8988T (cell line): ENCODE data around the gene NR5A2.

Source experiments
- DNase-seq: peaks from one replicate; pipeline ENCODE4 v3.0.0; 2011

Gene NR5A2

DNA sequence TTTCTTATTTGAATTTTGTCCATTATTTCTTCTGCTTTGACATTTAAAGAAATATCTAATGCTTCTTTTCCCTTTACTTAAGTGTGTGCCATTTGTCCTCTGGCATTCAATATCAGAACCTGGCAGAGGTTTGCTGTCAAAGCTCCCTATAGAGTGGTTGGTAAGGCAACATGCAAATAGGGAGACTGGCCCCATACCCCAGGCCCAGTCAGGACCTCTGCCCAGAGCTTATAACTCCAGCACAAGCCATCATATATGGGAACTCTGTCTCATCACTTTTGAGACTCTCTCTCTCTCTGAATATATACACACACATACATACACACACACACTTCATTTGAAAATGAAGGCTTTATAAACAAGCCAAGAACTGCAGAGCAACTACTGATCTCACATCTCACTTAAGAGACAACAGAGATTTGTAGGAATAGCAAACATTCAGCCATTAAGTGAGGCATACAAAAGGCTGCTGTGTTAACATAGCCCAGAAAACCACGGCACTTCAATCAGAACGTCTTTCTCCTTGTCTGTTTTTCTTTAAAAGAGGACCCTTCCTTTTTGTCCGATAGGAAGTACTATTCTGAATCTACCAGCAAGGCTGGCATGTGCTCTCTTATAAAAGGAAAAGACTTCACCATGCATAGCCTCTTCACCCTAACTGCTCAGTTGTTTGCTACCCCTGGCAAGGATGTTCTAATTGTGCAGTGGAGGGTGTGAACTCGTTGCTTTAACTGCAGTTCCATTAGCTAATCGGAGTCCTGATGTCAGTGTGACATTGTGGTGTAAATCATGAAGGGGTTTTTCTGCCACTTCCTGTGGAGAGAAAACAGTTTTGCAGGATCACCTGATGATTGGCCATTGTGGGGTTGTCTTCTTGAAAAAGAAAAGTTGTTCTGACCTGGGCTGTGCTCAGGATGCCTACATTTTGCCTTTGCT is 101.7 kb downstream of the NR5A2 start:
- DNase-seq: no peak

DNA sequence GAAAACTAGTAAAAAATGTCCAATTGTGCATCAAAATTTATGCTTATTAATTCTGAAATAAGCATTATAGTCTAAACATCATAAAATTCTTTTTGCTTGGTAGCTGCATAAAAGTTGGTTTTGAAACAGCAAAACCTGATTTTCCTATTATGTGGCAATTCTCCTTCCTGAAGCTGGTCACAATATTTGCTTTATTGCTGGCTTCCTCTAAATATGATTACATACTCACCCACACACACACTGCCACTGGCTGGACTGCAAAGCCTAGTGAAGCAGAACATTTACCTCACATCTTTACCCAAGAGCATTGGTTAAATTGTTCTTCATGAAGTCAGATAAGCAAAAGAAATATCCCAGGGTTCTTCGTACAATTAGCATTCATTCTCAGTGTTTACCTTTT is 103.0 kb downstream of the NR5A2 start:
- no peak for DNase-seq

DNA sequence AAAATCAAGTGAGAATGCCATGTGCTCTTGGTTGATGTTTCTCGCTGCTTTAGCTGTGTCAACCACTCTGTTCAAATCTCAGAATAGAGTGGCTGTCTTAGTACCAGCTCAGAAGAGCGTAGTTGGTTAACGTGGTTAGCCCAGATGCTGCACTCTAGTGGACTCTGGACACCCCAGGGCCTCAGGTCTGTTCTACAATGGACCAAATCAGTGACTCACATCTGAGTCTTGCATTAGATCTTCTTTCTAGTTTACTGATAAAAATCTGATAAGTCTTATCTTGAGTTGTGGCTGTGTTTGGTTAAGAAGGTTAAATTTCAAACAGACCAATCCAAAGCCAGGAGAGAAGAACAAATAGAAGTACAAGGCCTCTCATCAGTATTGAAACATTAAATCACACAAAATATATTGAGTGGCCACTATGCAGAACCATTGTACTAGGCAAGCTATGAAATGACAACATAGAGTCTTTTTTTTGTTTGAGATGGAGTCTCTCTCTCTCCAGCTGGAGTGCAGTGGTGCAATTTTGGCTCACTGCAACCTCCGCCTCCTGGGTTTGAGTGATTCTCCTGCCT is 104.1 kb downstream of the NR5A2 start:
- no peak for DNase-seq

DNA sequence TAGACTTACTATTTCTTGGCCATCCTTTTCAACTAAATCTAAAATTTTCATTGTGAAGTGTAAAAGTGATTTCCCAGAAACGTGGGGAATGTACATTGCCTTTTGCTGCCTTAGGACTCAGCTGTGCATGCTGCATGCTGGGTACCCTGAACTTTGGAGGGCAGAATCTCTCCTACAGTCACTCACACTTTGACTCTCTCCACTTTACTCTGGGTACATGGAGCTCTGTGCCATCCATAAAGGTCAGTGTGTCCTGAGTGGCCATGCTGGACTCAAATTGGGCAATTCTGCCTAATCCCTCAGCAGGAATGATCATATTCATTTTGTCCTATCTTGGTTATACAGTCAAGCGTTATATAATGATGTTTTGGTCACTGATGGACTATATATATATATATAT is 105.6 kb downstream of the NR5A2 start:
- no peak for DNase-seq

DNA sequence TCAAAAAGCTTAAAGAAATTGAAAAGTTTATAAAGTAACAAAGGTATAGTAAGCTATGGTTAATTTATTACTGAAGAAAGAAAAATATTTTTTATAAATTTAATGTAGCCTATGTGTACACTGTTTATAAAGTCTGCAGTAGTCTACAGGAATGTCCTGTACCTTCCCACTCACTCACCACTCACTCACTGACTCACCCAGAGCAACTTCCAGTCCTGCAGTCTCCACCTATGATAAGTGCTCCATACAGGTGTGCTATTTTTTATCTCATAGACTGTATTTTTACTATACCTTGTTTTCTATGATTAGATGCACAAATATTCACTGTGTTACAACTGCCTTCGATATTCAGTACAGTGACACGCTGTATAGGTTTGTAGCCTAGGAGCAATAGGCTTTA is 106.6 kb downstream of the NR5A2 start:
- DNase-seq: no peak

DNA sequence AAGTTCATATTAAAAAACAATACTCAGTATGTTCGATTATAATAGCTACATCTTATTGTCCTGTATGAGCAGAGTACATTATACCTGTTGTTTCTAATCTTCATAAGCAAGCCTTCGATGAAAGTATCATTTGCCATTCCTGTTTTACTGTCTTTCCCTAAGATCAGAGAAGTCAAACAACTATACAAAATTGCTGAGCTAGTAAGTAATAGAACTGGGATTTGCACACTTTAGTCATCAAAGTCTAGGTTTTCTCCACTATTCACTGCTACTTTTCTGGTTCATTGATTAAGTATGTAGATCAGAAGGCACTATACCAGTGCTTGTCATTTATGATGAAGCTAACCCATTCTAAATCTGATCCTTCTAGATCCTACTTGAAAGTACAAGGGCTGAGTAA is 108.9 kb downstream of the NR5A2 start:
- no peak for DNase-seq

DNA sequence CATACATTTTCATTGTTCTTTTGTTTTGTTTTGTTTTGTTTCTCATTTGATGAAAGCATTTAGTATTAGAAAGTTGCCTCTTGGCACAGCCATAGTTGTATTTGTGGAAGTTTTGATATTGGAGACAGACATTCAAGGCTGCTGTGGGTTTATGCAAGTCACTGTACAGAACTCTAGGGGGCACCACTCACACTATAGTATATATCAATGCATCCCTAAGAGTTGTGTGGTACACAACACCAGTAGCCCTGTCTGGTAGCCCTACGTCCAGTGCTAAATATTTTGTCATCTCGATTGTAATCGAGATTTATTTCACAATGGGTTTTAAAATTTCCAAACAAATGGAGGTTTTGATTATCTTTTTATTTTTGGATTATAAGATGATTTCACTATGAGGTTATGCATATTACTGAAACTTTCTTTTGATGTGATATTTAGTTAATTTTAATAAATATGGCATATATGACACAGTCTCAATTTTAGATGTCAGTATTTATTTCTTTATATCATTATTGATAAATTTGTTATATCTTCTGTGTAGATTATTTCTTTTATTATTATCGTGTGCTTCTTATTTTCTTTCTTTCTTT is 112.2 kb downstream of the NR5A2 start:
- DNase-seq: peak; percentile 33

DNA sequence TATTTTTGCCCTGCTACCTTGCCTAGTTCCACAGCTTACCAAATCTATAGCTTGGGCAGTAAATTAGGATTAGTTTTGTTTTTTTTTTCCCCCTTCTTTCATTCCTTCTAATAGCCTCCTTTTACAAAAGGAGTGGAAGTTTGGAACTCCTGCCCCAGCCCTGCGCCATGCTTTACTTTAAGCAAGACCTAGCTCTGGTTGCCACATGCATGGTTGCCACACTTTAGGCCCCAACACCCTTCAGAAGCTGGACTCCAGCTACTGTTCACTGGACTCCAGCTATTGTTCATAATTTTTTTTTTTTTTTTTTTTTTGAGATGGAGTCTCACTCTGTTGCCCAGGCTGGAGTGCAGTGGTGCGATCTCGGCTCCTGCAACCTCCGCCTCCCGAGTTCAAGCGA is 115.8 kb downstream of the NR5A2 start:
- DNase-seq: no peak

DNA sequence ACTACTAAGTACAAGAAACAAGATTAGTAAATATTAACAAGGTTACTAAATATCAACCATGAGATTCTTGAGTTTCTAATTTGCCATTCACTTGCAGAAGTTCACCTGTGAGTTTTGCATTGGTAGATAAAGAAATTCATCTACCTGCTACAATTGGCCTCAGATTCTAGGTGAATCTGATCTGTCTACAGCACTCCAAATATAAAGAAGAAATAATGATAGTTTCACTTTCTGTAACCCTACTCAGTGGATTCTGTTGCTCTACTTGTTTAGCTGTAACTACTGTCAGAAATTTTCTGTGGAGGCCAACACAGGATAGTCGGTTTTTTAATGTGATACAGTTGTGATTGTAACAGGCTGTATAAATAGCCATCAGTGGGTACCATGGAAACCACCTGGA is 118.6 kb downstream of the NR5A2 start:
- DNase-seq: no peak

DNA sequence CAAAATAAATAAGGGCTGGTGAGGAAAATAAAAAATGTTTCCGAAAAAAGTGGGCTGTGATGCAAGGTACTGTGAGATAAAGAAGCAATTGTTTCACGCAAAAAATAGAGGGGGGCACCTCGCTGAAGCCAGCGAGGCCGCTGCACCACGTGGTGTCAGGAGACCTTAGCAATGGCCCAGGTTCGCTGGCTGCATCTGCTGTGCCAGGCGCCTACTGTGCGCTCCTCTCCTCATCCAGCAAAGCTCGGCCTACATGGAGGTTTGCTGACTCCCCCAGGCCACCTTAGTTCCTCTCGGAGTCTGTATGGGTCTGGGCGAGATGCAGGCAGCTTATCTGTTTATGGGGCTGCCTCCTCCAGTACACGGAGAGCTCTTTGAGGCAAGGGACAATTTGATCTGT is 119.6 kb downstream of the NR5A2 start:
- DNase-seq: no peak

DNA sequence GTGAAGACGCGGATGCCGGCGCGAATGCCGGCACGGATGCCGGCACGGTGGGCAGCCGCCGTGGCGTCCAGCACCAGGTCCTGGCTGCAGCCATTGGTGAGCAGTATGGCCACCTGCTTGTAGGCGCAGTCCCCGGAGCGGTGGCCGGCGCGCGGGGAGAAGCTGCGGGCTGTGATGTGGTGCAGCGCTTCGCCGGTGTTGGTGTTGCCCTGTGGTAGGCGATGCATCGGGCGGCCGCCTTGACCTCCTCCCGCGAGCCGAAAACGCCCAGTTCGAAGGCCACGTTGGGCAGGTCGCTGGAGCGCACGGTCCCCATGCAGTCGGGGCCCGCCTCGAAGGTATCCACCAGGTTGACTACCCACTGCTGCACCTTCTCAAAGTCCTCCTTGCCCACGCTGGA is 120.2 kb downstream of the NR5A2 start:
- no peak for DNase-seq

DNA sequence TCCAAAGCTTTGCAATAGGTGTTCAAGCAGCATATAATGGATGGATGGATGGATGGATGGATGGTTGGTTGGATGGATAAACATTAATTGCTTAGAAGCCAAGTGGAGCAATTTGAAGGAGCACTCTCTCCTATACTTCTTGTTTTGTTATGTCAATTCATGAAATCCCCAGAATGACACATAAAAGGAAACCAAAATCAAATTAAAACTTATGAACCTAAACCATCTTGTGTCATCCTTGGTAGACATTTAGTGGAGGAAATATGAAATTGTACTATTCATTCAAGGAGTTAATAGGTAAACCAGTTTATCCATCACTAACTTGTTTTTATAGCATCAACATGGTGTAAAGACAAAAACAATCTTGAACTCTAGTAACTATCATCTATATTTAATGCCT is 122.5 kb downstream of the NR5A2 start:
- DNase-seq: no peak

DNA sequence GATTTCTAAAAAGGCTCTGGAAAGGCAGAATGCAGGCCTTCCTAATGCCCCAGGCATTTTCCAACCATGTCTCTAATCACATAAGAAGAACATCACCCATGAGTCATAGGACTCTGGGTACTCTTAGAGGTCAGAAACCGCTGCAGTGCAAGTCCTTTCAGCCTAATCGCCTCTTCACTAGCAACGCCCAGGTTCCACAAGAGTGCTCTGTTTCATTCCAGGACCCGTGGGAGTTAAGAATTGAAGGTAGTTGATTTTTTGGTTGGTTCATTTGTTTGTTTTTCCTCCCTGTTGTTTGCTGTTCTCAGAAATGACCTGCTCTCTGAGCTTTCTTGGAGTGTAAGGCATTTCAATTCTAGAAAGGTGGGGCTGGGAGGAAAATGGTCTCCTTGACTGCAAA is 123.2 kb downstream of the NR5A2 start:
- no peak for DNase-seq

DNA sequence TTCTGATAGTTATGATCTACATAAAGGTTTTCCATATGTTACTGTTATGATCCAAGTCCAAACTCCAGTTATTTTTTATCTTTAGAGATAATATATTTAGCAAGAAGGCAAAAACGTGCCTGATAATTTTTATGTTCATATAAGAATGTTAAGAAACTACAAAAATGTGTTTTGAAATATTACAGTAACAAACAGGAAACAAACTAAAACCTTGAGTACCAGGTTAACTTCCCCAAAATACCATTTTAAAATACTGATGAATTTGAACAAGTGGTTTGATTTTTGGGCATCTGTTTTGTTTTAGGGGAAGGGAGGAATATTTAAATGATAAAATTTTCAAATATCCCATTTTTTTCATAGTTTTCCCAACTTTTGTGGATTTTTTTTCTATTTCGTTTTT is 124.8 kb downstream of the NR5A2 start:
- no peak for DNase-seq

DNA sequence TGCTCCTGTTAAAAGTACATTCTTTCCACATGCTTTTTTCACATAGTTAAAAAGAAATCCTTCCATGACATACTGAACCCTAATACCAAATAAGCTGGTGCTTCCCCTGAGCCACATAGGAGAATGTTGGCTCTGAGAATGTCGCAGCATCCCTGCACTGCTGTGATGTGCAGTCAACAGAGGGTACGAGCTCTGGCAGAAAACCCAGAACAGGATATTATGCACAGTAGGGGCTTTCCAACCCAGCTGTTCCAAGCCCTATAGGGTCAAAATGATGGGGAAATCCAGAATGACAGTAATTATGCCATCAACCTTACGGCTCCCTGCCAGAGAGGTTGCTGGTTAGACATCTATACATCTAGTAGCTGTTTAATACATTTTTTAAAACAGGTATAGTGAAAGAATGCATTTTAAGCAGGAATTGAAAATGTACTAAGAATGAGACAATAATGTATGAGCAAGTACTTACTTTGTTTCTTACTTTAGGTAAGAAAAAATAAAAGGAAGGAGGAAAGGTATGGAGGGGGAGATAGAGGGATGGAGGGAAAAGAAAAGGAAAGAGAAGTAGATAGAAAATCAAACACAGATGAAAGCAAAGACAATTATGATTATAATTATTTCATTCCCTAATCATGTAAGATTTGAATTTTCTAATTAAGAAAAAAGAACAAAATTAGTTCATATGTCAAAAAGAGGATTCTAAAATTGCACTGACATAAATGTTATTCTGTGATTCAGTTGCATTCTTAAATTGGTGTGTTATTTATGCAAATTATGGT is 126.0 kb downstream of the NR5A2 start:
- DNase-seq: no peak

DNA sequence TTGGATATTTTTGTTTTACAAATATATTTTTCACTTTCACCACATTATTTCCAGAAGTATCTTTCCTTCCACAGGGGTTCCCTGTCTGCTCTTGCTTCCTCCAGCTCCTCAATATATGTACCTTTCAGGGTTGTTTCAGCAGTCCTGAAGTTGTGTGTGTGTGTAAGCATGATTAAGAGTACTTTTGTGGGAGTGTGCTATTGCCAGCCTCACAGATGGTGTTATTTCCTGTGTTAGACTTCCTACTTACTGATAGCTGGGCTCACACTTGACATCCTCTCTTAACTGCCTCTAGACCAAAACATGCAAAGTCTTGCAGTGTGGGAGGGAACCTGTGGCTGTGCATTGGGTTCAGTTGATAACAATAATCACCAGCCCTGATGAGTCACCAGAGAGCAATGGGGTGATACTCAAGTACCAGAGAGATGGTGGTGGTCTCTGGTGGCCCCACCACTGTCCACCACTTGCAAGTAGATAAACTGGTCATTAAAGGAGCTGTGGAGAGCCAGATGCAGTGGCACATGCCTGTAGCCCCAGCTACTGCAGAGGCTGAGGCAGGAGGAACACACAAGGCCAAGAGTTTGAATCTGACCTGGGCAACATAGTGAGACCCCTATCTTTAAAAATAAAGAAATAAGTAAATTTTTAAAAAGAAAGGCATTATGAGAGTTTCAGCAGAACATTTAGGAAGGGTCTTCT is 126.7 kb downstream of the NR5A2 start:
- no peak for DNase-seq

DNA sequence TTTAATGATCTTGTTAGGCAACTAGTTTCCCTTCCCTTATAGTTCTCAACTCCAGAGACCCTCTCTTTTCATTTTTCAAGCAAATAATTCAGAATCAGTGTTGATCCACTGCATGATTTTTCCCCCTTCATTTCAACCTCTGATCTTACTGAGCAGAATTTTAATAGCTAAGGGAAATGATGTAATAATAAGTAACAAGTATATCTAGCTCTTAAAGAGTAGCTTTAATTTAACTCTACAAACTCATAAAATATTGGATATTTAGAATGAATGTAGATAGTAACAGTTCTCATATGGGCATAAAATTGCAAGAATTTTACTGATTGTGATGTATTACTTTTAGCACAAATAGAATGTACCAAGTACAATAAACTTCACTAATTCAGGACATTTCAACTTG is 130.2 kb downstream of the NR5A2 start:
- no peak for DNase-seq

DNA sequence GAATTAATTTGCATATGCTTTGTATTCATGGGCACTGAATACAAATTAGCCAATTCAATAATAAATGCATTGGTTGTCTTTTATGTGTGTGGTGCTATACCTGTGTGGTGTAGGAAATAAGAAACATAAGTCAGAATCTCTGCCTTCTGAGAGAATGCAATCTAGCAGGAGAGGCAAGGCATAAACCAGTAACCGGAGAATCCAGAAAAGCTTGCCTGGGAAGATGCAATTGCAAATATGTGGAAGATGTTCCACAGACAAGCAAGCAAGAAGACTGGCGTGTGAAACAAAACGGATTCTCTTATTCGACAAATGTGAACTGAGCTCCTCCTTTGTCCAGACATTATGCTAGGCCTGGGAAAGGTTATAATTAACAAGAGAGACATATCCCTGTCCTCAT is 134.3 kb downstream of the NR5A2 start:
- no peak for DNase-seq

DNA sequence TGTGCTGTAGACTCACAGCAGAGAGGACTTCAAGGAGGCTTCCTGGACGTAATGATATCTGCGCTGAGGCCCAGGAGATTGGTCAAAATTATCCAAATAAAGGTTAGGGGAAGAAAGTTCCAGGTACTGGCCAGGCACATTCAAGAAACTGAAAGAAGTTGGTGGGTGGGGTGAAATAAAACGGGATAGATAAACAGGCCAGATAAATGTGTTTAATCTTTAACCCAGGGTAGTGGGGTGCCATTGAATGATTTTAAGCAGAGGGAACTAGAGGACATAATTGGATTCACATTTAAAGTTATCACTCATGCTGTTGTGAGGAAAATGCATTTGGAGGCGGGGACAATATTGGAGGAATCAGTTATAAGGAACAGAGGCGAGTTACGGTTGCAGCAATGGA is 134.7 kb downstream of the NR5A2 start:
- no peak for DNase-seq

DNA sequence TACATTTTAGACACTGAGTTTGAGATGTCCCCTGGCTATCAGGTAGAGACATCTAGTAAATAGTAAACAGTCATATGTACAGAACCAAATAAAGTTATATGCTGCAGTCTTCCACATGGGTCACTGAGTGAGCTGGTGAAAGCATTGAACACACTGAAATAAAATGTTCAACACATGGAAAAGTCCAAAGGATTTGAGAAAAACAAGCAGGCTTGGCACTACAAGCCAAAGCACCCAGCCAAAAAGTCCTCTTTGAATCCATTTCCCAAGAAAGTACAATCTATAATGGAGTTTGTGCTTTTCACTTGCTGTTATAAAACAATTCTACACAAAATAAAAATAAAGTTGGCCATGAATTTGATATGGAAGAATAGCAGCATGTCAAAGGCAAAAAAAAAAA is 135.4 kb downstream of the NR5A2 start:
- DNase-seq: no peak

DNA sequence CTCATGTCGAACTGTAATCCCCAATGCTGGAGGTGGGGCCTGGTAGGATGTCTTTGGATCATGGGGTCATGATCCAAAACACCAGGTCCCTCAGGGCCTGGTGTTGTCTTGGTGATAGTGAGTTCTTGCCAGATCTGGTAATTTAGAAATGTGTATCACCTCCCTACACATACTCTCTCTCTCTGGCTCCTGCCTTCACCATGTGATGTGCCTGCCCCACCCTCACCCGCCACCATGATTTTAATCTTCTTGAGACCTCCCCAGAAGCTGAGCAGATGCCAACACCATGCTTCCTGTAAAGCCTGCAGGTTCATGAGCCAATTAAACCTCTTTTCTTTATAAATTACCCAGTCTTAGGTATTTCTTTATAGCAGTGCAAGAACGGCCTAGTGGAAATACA is 136.4 kb downstream of the NR5A2 start:
- DNase-seq: no peak

DNA sequence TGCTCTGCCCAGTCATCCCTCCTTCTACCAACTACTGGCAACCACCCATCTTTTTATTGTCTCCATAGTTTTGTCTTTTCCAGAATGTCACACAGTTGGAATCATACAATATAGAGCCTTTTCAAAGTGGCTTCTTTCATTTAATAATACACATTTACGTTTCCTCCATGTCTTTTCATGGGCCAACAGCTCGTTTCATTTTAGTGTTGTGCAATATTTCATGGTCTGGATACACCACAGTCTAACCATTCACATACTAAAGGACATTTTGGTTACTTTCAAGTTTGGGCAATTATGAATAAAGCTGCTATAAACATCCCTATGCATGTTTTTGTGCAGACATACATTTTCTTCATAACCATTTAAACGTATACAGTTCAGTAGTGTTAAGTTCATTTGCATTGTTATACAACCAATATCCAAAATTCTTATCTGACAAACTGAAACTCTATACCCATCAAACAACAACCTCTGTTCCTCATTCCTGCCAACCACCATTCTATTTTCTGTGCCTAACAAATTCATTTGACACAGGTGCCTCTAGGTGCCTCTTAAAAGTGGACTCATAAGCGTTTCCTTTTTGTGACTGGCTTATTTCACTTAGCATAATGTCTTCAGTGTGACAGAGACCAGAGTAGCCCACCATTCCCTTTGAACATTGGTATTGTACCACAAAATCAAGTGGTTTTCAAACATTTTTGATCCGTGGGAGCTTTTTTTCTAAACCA is 138.1 kb downstream of the NR5A2 start:
- DNase-seq: no peak
